Measurements from ENCODE around the gene PRKN.

The PRKN gene

DNA sequence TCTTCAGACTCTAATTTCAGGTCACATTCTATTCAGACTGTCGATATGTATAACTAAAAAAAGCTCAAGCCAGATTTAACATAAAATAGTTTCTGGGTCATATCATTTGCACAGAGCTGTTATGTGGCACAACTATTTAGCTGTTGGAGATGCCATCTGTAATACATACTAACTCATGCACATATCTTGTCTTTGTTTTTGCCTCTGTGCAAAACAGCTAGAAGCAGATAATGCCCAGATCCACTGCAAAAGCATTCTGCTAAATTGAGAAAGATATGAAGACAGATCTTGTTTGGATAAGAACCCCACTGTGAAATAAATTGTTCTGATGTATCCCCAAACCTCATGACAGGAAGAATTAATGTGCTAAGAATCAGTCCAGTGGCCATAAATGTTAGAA, 930.9 kb downstream of the PRKN start:
- no peak for DNase-seq (ENCODE audit: low read depth)

- DNase-seq (ENCODE audit: low read depth) = no peak
Measured at GRCh38 chr6:161792851-161793493, 934.6 kb downstream of the PRKN start.

- no peak for DNase-seq (ENCODE audit: low read depth)
Measured at GRCh38 chr6:161788531-161788930, 939.0 kb downstream of the PRKN start.

DNA sequence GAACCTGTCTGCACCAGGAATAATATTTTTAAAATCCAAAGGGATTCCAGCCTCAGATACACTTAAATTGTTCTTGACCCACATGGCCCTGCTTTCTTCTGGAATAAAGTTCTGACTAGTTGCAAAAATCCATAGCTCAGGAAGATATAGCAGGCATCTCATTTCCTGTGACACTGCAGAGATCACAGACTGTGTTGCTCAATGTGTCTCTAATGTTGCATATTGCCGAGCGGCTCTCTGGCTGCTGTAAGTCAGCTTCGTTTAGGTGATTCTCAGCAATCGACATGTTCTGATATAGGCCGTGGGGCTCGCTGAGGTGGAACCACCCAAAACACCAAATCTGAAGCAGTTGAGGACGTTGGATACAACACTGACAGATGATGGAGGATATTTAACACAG, 955.4 kb downstream of the PRKN start:
- DNase-seq (ENCODE audit: low read depth) = no peak

GRCh38 chr6:161761966-161762365, 965.6 kb downstream of the PRKN start:
- DNase-seq (ENCODE audit: low read depth) = no peak

- no peak for DNase-seq (ENCODE audit: low read depth)
Measured at GRCh38 chr6:161755080-161755479, 972.5 kb downstream of the PRKN start.

- no peak for DNase-seq (ENCODE audit: low read depth)
Measured at GRCh38 chr6:161750686-161751085, 976.9 kb downstream of the PRKN start.

- no peak for DNase-seq (ENCODE audit: low read depth)
Measured at GRCh38 chr6:161749576-161749975, 978.0 kb downstream of the PRKN start.

DNA sequence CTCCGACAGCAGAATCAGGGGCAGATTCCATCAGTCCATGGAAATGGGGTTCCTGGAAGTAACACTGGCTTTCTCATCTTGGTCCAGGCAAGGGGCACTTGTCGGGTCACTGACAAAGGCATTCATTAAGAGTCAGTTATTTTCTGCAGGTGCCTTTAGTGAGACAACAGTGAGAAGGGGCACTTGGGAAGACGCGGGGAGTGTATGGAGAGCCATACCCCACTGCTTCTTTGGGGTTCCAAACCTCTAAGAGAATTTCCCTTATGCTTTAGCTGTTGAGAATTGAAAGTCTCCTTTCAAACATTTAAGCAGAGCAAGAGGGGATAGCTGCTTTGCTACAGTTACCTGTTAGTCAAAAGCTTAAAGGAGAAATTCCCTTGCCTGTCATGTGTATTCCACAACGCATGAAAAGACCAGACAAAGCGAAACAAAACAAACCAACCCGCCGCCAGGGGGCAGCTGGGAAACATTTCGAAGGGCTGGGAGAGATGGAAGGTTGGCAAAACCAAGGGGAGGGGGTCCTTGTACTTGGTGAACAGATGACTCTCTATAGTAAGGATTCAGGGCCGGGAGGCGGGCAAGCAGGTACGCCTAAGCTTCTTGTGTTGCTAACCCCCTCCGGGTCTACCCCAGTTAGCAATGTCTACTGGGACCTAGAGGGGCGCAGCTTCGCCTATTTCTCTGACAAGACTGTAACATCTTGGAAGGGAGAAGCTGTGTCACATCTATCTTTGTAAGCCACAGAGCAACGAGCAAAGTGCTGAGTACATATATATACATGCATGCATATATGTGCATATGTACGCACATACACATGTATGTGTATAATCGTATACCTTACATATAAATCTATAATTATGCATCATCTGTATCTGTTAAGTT, 978.8 kb downstream of the PRKN start:
- DNase-seq (ENCODE audit: low read depth) = no peak

DNA sequence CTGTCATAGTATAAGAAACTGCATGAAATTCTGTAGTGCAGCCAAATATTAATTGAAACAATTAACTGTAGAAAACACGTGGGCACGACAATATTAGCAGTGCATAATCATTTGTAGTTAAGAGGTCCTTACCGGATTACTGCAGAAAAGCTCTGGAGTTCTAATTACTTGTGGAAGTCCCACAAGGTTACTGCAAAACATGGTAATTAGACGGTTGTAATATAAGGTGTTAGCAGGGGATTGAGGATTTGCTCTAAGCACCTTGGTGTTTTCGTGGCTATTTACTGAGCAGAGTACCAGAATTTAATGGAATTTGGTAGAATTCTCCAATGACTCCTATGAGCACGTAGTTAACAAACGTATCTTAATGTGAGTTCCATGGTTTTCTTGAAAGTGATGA, 980.1 kb downstream of the PRKN start:
- no peak for DNase-seq (ENCODE audit: low read depth)

DNA sequence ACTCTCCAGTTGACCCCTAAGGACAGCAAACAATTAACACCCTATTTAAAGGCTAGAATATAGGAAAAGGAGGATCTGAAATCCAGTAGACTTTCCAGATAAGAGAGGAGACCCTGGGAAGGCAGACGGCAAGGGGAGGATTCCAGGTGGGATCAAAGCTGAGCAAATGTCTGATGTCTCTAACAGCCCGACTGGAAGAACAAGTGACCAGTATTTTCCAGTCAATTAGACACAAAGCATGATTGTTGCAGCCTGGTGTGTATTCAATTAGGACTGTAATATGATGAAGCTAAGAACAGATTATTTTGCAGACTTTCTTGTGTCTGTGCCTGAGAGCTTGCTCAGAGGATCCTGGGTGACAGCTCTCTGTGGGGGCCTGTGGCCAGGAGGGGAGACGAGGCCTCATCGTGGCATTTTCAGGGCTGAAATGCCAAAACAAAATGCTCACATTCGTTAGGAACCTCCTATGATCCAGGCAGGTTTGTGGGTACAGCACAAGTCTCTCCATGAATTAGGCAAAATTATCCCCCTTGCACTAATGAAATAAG, 981.9 kb downstream of the PRKN start:
- no peak for DNase-seq (ENCODE audit: low read depth)

DNA sequence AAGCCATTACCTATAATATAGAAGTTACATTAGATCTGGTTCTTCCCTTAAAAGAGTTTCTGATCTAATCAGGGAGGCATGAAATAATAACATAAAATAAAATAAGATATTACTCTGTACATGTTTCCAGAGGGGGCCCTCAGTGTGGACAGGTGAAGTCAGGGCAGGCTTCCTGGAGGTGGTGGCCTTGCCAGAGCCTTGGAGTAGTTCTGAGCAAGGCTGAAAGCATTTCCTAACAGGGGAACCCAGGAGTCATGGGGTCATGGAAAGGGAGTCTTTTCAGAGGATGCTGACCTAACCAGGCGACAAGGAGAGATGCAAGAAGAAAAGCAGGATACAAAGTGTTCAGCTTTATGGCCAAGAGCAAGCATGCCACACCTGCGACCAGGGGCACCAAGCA, 982.4 kb downstream of the PRKN start:
- DNase-seq (ENCODE audit: low read depth) = no peak

DNA sequence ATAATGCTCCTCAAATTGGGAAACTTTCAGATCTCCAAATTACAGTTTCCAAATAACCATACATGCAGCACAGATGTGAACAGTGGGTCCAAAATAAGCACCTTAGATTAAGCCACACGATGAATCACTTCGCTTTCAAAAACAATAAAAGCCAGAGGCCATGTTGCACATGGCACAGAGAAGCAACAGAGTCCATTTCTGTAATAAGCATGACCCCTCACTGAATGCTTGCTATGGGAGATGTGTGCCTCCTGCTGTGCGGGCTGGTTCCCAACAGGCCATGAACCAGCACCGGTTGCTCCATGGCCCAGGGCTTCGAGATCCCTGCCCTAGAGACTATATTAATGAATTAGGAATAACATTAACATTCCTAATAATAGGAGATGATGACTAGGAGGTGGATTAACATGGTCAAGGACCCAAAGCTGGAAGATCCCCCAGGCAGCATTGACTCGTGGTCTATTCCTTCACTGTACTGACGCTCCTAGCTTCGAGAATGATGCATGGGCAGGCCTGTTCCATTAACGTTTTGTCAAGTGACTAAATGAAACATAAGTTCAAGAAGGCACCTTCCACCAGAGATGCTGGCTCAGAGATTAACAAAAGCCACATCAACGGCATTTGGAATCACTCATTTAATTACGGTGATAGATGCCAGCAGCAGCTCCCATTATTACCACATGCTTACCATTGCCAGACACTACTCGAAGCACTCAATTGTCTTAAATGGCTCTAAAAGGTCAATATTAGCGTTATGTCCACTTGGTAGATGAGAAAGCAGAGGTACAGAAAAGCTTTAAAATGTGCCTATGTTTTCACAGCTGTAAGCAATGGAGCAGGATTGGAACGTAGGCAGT, 983.1 kb downstream of the PRKN start:
- DNase-seq (ENCODE audit: low read depth) = no peak

DNA sequence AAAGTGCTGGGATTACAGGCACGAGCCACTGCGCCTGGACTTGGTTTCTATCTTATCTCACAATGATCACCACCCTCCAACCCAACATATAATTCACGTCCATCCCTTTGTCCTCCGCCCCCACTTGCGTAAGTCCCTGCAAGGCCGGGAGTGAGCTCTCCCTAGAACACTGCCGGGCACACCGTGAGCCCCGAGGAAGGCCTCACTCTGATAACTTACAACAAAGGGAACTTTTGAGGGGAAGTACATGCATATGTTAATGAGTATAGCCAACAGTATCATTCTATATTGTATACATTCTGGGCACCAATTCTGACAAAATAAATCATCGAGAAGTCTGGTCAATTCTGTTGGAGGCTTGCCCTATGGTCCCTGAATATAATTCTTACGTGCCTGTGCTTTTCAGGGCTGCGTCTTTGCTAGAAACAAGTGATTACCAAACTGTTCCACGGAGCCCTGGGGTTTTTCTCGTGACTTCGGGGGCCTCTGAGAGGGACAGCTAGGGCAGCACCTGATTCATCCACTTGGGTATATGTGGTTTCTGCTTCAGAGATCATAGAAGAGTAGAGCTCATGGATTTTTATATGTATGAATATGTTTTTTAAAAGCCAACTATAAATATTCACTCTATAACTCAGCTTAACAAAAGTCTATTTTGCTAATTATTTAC, 983.9 kb downstream of the PRKN start:
- no peak for DNase-seq (ENCODE audit: low read depth)

- DNase-seq (ENCODE audit: low read depth) = no peak
Measured at GRCh38 chr6:161740486-161740885, 987.1 kb downstream of the PRKN start.

- no peak for DNase-seq (ENCODE audit: low read depth)
Measured at GRCh38 chr6:161736781-161737292, 990.7 kb downstream of the PRKN start.

DNA sequence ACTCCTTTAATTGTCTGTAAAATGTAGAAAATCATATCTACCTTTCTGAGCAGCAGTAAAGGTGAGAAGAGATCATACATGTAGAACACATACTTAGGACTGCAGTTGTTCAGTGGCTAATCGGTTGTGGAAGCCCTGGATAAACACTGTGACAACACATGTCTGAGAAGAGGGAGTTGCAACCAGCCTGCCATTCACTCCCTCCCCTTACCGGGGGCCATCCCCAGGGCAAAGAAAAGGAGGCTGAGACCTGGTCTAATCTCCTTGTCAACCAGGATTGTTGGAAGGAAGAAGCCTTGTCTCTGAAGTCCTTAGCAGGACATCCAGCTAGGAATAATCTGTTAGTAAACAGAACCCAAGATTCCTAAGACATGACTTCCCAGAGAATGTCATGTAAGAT, 991.2 kb downstream of the PRKN start:
- DNase-seq (ENCODE audit: low read depth) = no peak

DNA sequence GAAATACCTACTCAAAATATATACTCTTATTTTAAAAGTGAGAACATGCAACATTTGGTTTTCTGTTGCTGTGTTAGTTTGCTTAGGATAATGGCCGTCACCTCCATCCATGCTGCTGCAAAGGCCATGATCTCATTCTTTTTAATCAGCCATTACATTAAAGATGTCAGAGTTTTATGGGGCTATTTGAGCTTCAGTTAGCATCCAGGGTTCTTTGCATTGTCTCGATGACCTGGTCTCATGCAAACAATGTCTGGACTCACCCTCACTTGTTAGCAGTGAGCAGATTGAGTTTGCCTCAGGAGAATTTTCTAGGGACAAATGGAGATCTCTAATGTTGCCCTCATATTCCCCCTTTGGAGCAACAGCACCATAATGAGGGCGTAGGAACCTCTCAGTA, 995.0 kb downstream of the PRKN start:
- DNase-seq (ENCODE audit: low read depth) = no peak

DNA sequence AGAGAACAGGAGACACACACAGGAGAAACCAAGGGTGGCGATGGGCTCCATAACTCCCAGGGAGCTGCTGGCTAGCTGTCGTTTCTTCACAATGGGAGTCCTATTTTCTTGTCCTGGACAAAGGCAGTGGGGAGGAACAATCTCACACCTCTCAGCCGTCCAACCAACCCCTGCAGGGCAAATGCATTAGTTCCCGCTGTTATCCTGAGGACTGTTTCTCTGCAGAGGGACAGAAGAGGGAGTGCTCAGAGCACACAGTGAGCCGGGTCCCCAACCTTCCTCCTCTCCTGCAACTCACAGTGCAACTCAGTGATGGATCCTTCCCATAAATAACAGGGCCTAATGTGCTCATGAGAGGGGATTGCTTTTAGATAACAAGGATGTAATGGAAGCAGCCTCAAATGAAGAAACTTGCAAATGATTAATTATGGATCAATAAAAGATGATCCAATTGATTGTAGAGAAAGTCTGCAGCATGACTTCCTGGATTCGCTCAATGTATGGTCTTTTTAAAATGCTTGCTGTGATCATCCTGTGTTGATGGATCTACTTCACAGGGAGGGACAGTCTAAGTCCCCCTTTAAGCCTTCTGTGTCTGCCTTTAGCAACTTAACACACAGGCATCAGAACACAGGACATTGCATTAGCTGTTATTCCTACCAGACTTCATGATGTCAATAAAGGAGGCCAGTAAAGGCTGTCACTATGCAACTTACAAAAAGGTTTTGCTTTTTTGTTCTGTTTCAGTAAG, 1000.3 kb downstream of the PRKN start:
- DNase-seq (ENCODE audit: low read depth) = no peak

- no peak for DNase-seq (ENCODE audit: low read depth)
Measured at GRCh38 chr6:161722394-161722793, 1005.2 kb downstream of the PRKN start.

- DNase-seq (ENCODE audit: low read depth) = no peak
Measured at GRCh38 chr6:161721511-161721910, 1006.1 kb downstream of the PRKN start.
